ENCODE results near the gene FAM174C. TPM values are rescaled to one million over a fixed set of nuclear protein-coding genes. Genes with fewer than 3 reads are reported as not detected.

FAM174C gene
- total and polyA plus RNA-seq, 2 of the 8 experiments (the other 6 are each of a cell fraction or from before 2014, with no cell fraction given), result 44.5 to 125 TPM

GRCh38 chr19:1260749-1261537 lies 14.4 kb upstream of the FAM174C start (continued):
- TF ChIP-seq ATF2 (IDR thresholded peaks at IDR 0.05; ENCODE audit: low read length), result no peak
- TF ChIP-seq SP1 (IDR thresholded peaks at IDR 0.05; ENCODE audit: low read depth, low read length), result peak; percentile 97
- no peak for TF ChIP-seq SRF (IDR thresholded peaks at IDR 0.05; ENCODE audit: low read depth, low read length)
- TF ChIP-seq SIX5 (IDR thresholded peaks at IDR 0.05; ENCODE audit: low read depth, low read length), result no peak
- peak; percentile 64 for TF ChIP-seq CTBP2 (IDR thresholded peaks at IDR 0.05; ENCODE audit: borderline replicate concordance, insufficient read depth, insufficient read length, low read length)
- no peak for TF ChIP-seq CHD1 (IDR thresholded peaks at IDR 0.05; ENCODE audit: low read depth, low read length)
- no peak for TF ChIP-seq POLR2AphosphoS5 (IDR thresholded peaks at IDR 0.05; ENCODE audit: low read depth, low read length)
- no peak for TF ChIP-seq MAFK (IDR thresholded peaks at IDR 0.05; ENCODE audit: low read depth, low read length)
- no peak for TF ChIP-seq RNF2 (IDR thresholded peaks at IDR 0.05; ENCODE audit: borderline replicate concordance, low read depth, low read length, missing control alignments, poor library complexity, severe bottlenecking)
- no peak for TF ChIP-seq CTCF (IDR thresholded peaks at IDR 0.05; ENCODE audit: control extremely low read depth in 1 of 3, insufficient read depth in 1 of 3, low read depth in 1 of 3, low read length in 3 of 3)
- TF ChIP-seq JUN (IDR thresholded peaks at IDR 0.05; ENCODE audit: low read depth, low read length), result no peak
- TF ChIP-seq ASH2L (IDR thresholded peaks at IDR 0.05; ENCODE audit: low read length), result no peak
- TF ChIP-seq CHD2 (IDR thresholded peaks at IDR 0.05; ENCODE audit: low read length), result peak; percentile 90
- no peak for TF ChIP-seq TBP (IDR thresholded peaks at IDR 0.05; ENCODE audit: low read depth, low read length)
- no peak for TF ChIP-seq GABPA (IDR thresholded peaks at IDR 0.05; ENCODE audit: borderline replicate concordance, insufficient read depth, low read length)
- TF ChIP-seq KDM4A (IDR thresholded peaks at IDR 0.05; ENCODE audit: low read depth, low read length, severe bottlenecking), result no peak
- 0 out of 2 replicates have a peak, but pooled peaks have one; percentile 34 for TF ChIP-seq MAX (IDR thresholded peaks at IDR 0.05)
- no peak for TF ChIP-seq ATF3 (IDR thresholded peaks at IDR 0.05; ENCODE audit: insufficient read depth, low read depth, low read length)
- TF ChIP-seq EGR1 (IDR thresholded peaks at IDR 0.05; ENCODE audit: borderline replicate concordance, low read depth, low read length), result no peak

All from H1 (cell line).